ENCODE measurements around the gene PRX.
A peak's percentile ranks its signal among the peaks of the same experiment; 100 is the strongest.

Gene PRX

GRCh38 chr19:40445780-40446262 lies 32.6 kb upstream of the PRX start:
- ChIA-PET POLR2A (interaction anchor here (1.0 to 4.8 kb wide), 4 partner anchors 9 to 97 kb away, joined by 3 to 57 read pairs (median 4); partner anchors contain the start of genes C19orf47 and PLD3), CTCF (no interaction called here)
- DNase-seq (ENCODE audit: extremely low spot score): no peak
- TF ChIP-seq FOXM1 (IDR thresholded peaks at IDR 0.05; ENCODE audit: borderline replicate concordance) (no peak), CTBP1 (IDR thresholded peaks at IDR 0.05; ENCODE audit: borderline replicate concordance) (no peak)
- TF ChIP-seq, protein P1, sequence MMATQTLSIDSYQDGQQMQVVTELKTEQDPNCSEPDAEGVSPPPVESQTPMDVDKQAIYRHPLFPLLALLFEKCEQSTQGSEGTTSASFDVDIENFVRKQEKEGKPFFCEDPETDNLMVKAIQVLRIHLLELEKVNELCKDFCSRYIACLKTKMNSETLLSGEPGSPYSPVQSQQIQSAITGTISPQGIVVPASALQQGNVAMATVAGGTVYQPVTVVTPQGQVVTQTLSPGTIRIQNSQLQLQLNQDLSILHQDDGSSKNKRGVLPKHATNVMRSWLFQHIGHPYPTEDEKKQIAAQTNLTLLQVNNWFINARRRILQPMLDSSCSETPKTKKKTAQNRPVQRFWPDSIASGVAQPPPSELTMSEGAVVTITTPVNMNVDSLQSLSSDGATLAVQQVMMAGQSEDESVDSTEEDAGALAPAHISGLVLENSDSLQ (IDR thresholded peaks at IDR 0.05): no peak

GRCh38 chr19:40444825-40445312 lies 31.7 kb upstream of the PRX start:
- CTCF ChIA-PET: no interaction called here
- POLR2A ChIA-PET: interaction anchor here (1.0 to 5.8 kb wide), 5 partner anchors 10 to 24 kb away, joined by 3 to 57 read pairs (median 51); partner anchors contain the start of gene SERTAD1
- TF ChIP-seq CTBP1 (IDR thresholded peaks at IDR 0.05; ENCODE audit: borderline replicate concordance): peak; percentile 46; the same call in 1 of the 2 replicates
- no peak; the same call in 1 of the 2 replicates for TF ChIP-seq ELF4 (IDR thresholded peaks at IDR 0.05)
- no peak for TF ChIP-seq LEF1 (IDR thresholded peaks at IDR 0.05; ENCODE audit: borderline replicate concordance)
- TF ChIP-seq FOXM1 (IDR thresholded peaks at IDR 0.05; ENCODE audit: borderline replicate concordance): no peak
- TF ChIP-seq SUZ12 (IDR thresholded peaks at IDR 0.05): no peak
- no peak for TF ChIP-seq FOXK2 (IDR thresholded peaks at IDR 0.05)
- TF ChIP-seq TARDBP (IDR thresholded peaks at IDR 0.05): no peak
- no peak for TF ChIP-seq BHLHE40 (IDR thresholded peaks at IDR 0.05; ENCODE audit: borderline replicate concordance)
- DNase-seq (ENCODE audit: extremely low spot score): no peak

DNA sequence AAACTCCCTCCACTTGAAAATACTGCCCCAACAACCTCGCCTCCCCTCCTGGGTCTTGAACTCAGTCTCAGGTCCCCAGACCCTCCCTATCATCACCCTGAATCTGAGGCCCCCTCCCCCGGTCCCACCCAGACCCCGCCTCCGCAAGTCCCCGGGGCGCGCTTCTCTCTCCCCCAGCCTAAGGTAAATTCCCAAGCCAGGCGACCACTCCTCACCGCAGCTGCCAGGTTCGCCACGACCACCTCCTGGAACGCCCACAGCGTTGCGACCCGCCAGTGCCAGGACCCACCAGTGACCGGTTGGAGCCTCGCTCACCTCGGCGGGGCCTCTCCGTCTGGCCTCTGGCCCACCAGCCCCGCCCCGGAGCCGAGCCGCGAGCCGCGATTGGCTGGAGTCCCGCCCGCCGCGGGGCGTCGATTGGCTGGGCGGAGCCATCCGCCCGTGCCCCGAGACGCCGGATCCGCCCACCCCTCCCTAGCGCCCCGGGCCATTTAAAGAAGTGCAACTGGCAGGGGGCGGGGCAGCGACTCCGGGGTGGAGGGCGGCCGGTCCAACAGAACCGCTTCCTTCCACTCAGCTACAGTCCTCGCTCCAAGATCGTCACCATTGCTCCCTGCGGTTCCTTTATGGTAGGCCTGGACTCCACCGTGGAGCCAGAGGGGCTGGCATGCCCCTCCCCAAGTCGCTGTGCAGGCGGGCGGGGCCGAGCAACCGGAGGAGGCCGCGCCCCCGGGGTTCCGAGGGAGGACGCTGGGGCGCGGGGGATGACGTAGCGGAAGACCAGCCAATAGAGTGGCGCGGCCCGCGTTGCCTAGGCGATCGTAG lies 31.0 kb upstream of the PRX start, which contains the start of gene SERTAD3:
TSS of gene SERTAD3 (minus strand) at position 336 of the 825 bp plus-strand sequence. CDS start 2,255 bp downstream, outside the sequence.
- ChIA-PET CTCF (interaction anchor here (1.4 kb wide), 1 partner anchor 190 kb away, joined by 3 read pairs; no protein-coding TSS in a partner anchor), POLR2A (interaction anchor here (1.0 to 5.8 kb wide), 15 partner anchors 10 to 159 kb away, joined by 3 to 57 read pairs (median 8); partner anchors contain the start of genes AKT2, BLVRB and SERTAD1)
- TF ChIP-seq CTBP1 (IDR thresholded peaks at IDR 0.05; ENCODE audit: borderline replicate concordance) (no peak), ZNF384 (IDR thresholded peaks at IDR 0.05) (no peak), FOXA1 (IDR thresholded peaks at IDR 0.05) (no peak), SP1 (IDR thresholded peaks at IDR 0.05) (no peak), TARDBP (IDR thresholded peaks at IDR 0.05) (no peak), ELF4 (IDR thresholded peaks at IDR 0.05) (no peak), BHLHE40 (IDR thresholded peaks at IDR 0.05; ENCODE audit: borderline replicate concordance) (no peak), HDGF (IDR thresholded peaks at IDR 0.05; ENCODE audit: borderline replicate concordance) (no peak), LEF1 (IDR thresholded peaks at IDR 0.05; ENCODE audit: borderline replicate concordance) (no peak), ARNT (IDR thresholded peaks at IDR 0.05) (no peak), FOXM1 (IDR thresholded peaks at IDR 0.05; ENCODE audit: borderline replicate concordance) (no peak), FOXK2 (IDR thresholded peaks at IDR 0.05) (no peak), SUZ12 (IDR thresholded peaks at IDR 0.05) (no peak), L3MBTL2 (conservative IDR thresholded peaks at IDR 0.05) (no peak), NFRKB (IDR thresholded peaks at IDR 0.05) (no peak)
- TF ChIP-seq, protein P1 (IDR thresholded peaks at IDR 0.05): no peak
- DNase-seq (ENCODE audit: extremely low spot score): peak; percentile 92

DNA sequence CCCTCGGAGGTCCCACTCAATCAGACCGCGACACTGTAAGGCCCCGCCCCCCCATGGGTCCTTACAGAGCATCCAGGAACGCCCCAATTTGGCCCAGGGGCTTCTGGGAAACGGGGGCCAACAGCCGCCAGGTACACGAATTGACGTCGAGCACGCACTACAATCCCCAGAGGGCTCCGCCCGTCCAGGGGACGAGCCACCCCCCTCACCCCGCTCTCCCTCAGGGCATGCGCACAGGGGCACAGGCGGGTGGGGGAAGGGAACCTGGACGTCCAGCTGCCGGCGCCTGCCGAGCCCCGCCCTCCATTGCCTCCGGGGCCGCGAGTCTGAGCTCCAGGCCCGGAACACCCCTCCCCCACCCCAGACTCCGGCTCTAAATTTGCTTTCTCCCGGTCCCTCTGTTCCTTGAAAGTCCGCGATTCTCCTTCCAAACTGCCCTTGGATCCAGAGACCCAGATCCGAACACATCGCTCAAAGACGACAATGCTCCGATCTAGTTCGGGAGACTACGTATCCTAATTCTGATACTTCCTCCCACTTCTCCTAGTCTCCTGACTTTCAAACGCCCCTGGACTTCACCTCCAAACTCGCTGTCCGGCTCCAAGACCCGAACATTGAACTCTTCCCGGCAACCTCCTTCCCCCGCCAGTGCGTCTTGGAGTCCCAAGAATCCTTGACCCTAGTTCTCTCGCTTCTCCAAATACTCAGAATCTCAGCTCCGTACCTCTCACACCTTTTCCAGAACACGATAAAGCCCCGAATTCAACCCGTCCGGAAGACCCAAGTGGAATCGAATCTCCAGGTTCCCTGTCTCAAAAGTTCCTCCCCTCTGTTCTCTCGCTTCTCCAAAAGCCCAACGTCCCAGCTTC lies 30.2 kb upstream of the PRX start:
- ChIA-PET POLR2A (interaction anchor here (0.9 to 5.8 kb wide), 19 partner anchors 9 to 166 kb away, joined by 3 to 57 read pairs (median 7); partner anchors contain the start of genes AKT2, BLVRB, C19orf47 and PLD3), CTCF (interaction anchor here (0.6 to 1.4 kb wide), 5 partner anchors 21 to 220 kb away, joined by 3 to 5 read pairs (median 4); partner anchors contain the start of gene BLVRB)
- DNase-seq (ENCODE audit: extremely low spot score): peak; percentile 97
- no peak for TF ChIP-seq NFRKB (IDR thresholded peaks at IDR 0.05)
- no peak for TF ChIP-seq TARDBP (IDR thresholded peaks at IDR 0.05)
- 0 out of 2 replicates have a peak, but pooled peaks have one; percentile 35 for TF ChIP-seq HDGF (IDR thresholded peaks at IDR 0.05; ENCODE audit: borderline replicate concordance)
- no peak for TF ChIP-seq BHLHE40 (IDR thresholded peaks at IDR 0.05; ENCODE audit: borderline replicate concordance)
- TF ChIP-seq SUZ12 (IDR thresholded peaks at IDR 0.05): no peak
- no peak for TF ChIP-seq L3MBTL2 (conservative IDR thresholded peaks at IDR 0.05)
- TF ChIP-seq ARNT (IDR thresholded peaks at IDR 0.05): no peak
- TF ChIP-seq, protein P1 (IDR thresholded peaks at IDR 0.05): peak; percentile 74
- no peak for TF ChIP-seq CTBP1 (IDR thresholded peaks at IDR 0.05; ENCODE audit: borderline replicate concordance)
- no peak for TF ChIP-seq ZNF384 (IDR thresholded peaks at IDR 0.05)

Measured in HEK293T (cell line).